ENCODE measurements around the gene KCNH1. TPM values are rescaled to one million over a fixed set of nuclear protein-coding genes. Genes with fewer than 3 reads are reported as not detected.

KCNH1 gene
- polyA plus RNA-seq, 1 donor from 2014 or later, result 3.9 TPM

- Histone ChIP-seq H3K9me2 (ENCODE audit: insufficient read depth, low read length) (no peaks in the 10 kb centered on the region), H3K9ac (ENCODE audit: low read length) (no peak overlapping the region), H3K27me3 (ENCODE audit: insufficient read depth, low read depth, low read length) (no peaks in the 10 kb centered on the region), H3K4me3 (ENCODE audit: low read length) (no peak overlapping the region), H3K4me2 (ENCODE audit: low read length) (no peak overlapping the region), H2AFZ (ENCODE audit: low read depth, low read length) (no peak overlapping the region), H3K27ac (ENCODE audit: low read length) (no peak overlapping the region), H4K20me1 (ENCODE audit: insufficient read depth) (no peaks in the 10 kb centered on the region), H3K36me3 (ENCODE audit: insufficient read depth, low read length) (no peaks in the 10 kb centered on the region), H3F3A (ENCODE audit: insufficient read depth, low read length, poor library complexity, severe bottlenecking) (no peaks in the 10 kb centered on the region), H3K9me3 (ENCODE audit: low read length) (no peaks in the 10 kb centered on the region), H3K79me2 (replicated peaks; ENCODE audit: insufficient read depth, low read length) (no peaks in the 10 kb centered on the region)
- TF ChIP-seq TAF1 (IDR thresholded peaks at IDR 0.05; ENCODE audit: low read depth) (no peak), MXI1 (conservative IDR thresholded peaks at IDR 0.05; ENCODE audit: poor library complexity, severe bottlenecking) (no peak), RAD21 (conservative IDR thresholded peaks at IDR 0.05) (no peak), EZH2 (IDR thresholded peaks at IDR 0.05; ENCODE audit: borderline replicate concordance, insufficient read depth, low read length, poor library complexity, severe bottlenecking) (no peak), SMC3 (conservative IDR thresholded peaks at IDR 0.05; ENCODE audit: poor library complexity) (no peak), CTCF (IDR thresholded peaks at IDR 0.05; ENCODE audit: poor library complexity, severe bottlenecking) (no peak), EP300 (conservative IDR thresholded peaks at IDR 0.05; ENCODE audit: poor library complexity, severe bottlenecking) (no peak), POLR2AphosphoS5 (IDR thresholded peaks at IDR 0.05) (no peak)
- TF ChIP-seq, protein P1, sequence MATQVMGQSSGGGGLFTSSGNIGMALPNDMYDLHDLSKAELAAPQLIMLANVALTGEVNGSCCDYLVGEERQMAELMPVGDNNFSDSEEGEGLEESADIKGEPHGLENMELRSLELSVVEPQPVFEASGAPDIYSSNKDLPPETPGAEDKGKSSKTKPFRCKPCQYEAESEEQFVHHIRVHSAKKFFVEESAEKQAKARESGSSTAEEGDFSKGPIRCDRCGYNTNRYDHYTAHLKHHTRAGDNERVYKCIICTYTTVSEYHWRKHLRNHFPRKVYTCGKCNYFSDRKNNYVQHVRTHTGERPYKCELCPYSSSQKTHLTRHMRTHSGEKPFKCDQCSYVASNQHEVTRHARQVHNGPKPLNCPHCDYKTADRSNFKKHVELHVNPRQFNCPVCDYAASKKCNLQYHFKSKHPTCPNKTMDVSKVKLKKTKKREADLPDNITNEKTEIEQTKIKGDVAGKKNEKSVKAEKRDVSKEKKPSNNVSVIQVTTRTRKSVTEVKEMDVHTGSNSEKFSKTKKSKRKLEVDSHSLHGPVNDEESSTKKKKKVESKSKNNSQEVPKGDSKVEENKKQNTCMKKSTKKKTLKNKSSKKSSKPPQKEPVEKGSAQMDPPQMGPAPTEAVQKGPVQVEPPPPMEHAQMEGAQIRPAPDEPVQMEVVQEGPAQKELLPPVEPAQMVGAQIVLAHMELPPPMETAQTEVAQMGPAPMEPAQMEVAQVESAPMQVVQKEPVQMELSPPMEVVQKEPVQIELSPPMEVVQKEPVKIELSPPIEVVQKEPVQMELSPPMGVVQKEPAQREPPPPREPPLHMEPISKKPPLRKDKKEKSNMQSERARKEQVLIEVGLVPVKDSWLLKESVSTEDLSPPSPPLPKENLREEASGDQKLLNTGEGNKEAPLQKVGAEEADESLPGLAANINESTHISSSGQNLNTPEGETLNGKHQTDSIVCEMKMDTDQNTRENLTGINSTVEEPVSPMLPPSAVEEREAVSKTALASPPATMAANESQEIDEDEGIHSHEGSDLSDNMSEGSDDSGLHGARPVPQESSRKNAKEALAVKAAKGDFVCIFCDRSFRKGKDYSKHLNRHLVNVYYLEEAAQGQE (IDR thresholded peaks at IDR 0.05; ENCODE audit: borderline replicate concordance), result no peak
These were observed 459.8 kb downstream of the KCNH1 start for GRCh38 chr1:210674151-210674550.

DNA sequence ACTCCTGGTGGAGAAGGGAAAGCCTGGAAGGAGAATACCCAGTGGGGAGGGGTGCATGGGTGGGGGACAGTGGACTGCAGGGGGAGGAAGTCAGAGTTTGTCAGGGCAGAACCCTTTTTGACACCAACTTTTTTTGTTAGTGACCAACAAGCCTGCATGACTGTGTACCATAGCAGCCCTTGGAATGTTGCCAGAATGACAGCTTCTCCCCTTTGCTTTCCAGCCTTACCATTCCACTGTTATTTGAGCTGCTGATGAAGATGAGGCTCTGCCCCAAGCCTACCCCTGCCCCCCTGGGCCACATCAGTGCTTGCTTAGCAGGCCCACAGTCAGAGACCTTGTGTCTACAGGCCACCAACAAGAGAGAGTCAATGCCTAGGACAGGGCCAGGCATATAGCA, 464.0 kb downstream of the KCNH1 start:
- H3K36me3 ChIP-seq (ENCODE audit: insufficient read depth, low read length), result no peaks in the 10 kb centered on the region
- H3K4me3 ChIP-seq (ENCODE audit: low read length), result no peak overlapping the region
- H3K27ac ChIP-seq (ENCODE audit: low read length), result no peak overlapping the region
- no peaks in the 10 kb centered on the region for H3F3A ChIP-seq (ENCODE audit: insufficient read depth, low read length, poor library complexity, severe bottlenecking)
- no peak overlapping the region for H2AFZ ChIP-seq (ENCODE audit: low read depth, low read length)
- TF ChIP-seq RAD21 (conservative IDR thresholded peaks at IDR 0.05), result no peak
- no peak for TF ChIP-seq POLR2AphosphoS5 (IDR thresholded peaks at IDR 0.05)
- TF ChIP-seq CTCF (IDR thresholded peaks at IDR 0.05; ENCODE audit: poor library complexity, severe bottlenecking), result no peak
- H3K79me2 ChIP-seq (replicated peaks; ENCODE audit: insufficient read depth, low read length), result no peaks in the 10 kb centered on the region
- no peaks in the 10 kb centered on the region for H3K9me2 ChIP-seq (ENCODE audit: insufficient read depth, low read length)
- H3K9ac ChIP-seq (ENCODE audit: low read length), result no peak overlapping the region
- no peak overlapping the region for H3K4me2 ChIP-seq (ENCODE audit: low read length)
- H3K9me3 ChIP-seq (ENCODE audit: low read length), result no peaks in the 10 kb centered on the region
- H3K27me3 ChIP-seq (ENCODE audit: insufficient read depth, low read depth, low read length), result no peaks in the 10 kb centered on the region
- no peaks in the 10 kb centered on the region for H4K20me1 ChIP-seq (ENCODE audit: insufficient read depth)

Data from neural cell (in vitro differentiated cells).